Limb (tissue), 2 donors: ENCODE results near the gene STK35.

Source experiments
- DNase-seq, 2 donors: peaks; one replicate each; pipeline ENCODE4 v3.0.0-alpha.2; 2016; ENCODE audit errors: extremely low spot score in 2 of 2

The STK35 gene

DNA sequence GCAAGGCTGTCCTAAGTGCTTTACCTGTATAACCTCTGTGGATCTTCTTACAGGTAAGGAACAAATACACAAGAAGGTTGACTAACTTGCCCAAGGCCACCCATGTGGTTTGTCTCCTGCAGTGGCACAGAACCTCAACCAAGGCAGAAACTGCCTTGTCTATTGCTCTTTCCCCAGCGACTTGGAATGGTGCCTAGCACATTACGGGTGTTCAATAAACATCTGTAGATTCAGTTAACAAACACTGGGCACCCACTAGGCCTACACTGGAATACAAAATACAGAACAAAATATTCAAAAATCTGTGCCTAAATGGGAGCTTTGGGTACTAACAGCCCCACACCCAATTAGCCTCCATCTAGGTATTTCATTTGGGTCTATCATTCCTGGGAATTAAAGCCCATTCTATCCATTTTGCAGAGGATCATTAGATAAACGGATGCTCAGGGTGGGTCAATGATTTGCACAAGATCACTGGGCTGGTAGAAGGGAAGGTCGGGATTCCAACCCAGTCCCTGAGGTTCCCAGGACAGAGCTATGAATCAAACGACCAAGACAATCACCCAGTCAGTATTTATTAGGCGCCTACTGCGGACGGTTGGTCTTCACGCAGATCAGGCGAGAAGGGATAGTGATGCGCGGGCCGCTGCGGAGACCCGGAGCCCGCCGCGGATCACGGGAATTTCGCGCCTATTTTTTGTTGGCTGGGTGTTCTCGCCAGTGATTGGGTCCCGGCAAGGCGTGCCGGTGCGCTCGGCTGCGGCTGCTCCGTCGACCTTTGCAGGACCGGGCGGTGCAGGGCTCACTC is at the start of gene STK35:
Gene STK35, plus strand, starts transcription at position 771 of the 808 bp plus-strand sequence. CDS start 55 bp downstream, outside the sequence.
- DNase-seq = no peak

DNA sequence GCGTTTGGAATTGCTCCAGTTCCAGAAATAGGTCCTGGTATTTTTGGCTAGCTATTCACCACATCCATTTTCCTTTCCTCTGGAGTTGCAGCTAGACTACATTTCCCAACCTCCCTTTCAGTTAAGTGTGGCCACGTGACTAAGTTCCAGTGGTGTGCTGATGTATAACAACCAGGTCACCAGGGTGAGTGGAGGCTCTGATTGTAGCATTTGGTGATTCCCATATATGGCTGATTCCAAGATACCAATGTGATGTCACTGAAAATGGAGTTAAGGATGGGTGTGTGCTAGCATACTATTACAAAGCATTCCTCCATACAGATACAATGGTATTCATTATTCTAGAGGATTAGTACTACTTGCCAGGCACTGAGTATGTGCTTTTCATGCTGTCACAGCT is 49.7 kb upstream of the STK35 start:
- DNase-seq = no peak

DNA sequence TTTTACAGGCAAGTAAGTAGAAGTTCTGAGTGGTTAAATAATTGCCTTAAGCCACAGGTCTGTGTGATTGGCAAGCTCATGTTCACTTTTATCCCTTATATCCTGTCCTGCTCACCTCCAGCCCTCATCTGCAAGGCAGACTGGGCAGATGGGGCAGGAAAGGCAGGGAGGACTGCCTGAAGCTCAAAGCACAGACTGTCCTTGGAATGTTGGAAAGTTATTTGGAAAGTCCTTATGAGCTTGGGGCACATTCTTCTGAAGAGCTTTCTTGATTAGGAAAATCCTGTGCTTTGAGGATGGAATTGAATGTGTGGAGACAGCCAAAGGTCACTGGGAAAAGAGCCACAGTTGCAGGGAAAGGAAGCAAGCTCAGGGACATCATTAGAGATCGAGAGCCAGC is 48.9 kb upstream of the STK35 start:
- no peak for DNase-seq

DNA sequence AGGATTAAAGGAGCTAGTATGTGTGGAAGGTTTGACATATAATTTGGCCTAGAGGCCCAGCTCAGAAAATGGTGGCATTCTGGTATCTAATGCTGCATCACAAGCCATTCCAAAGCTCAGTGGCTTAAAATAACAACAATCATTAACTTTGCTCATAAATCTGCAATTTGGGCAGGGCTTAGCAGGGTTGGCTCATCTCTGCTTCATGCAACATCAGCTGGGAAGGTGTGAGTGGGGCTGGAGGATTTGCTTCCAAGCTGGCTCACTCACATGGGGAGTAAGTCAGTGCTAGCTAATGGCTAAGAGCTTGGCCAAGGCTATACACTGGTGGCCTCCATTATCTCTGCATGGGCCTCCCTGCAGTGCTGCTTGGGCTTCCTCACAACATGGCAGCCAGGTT is 48.0 kb upstream of the STK35 start:
- DNase-seq = no peak

DNA sequence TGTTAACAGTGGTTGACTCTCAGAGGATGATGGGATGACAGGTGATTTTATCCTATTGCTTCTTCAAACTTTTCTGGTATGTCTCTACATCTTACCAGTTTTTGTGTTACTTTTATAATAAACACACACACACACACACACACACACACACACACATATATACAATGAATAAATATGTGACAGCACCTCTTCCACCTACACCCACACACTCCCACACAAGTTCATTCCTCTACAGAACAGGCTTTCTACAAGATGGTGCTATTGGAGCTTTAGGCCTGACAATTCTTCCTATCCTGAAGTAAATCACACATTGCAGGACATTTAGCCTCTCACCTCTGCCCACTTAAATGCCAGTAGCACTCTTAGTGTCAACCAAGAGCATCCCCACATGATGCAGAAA is 46.7 kb upstream of the STK35 start:
- DNase-seq = no peak

DNA sequence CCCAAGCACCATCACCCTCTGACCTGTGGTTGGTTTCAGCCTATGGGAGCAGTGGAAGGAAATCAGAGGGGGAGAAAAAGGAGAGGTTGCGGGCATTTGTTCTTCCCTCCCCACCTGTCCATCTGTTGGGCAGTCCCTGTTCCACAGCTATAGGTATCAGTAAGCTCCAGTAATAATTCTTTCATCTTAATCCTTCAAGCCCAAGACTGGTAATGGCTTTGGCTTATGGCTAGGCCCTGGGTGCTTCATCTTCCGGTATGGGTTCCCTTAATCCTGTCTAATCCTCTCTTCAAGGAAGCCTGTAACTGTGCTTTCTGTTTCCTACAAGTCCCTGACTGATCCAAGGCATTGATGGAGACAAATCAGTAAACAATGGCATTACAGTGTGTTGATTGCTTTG is 42.2 kb upstream of the STK35 start:
- DNase-seq = no peak

DNA sequence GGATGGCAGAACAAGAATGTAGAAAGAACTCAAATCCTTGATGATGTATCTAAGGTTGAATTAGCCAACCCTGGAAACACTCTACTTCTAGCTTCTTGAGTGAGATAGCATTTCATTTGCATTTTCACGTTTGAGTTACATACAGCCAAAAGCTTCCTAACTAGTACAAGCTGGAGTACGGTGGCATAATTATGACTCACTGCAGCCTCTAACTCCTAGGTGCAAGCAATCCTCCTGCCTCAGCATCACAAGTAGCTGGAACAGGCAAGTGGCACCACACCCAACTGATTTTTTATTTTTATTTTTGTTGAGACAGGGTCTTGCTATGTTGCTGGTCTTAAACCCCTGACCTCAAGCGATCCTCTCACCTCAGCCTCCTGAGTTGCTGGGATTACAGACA is 36.5 kb upstream of the STK35 start:
- DNase-seq = no peak

DNA sequence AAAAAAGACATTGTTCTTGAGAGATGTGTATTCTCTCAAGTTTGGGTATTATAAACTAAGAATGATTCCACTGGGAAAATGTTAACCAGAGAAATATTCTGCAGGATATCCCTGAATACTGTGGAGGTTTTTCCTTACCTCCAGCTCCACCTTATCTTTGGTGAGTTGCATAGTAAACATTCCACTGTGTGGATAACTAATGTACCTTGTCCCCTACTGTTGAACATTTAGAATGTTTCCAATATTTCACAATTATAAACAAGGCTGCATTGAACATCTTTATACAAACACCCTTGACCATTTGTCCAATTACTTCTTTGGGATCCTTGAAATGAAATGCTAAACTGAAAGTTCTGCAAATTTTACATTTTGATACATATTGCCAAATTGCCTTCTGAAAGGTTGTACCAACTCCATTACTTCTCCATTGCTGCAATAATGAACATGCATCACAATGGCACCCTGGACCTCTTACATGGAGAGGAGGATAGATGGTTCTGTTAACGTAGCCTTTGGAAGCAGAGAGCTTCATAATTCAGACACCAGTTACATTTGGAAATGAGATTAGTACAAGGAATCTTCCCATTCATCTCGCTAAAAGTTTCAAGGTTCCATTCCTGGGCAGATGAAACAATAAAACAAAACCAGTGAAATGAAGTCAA is 35.0 kb upstream of the STK35 start:
- DNase-seq = no peak

DNA sequence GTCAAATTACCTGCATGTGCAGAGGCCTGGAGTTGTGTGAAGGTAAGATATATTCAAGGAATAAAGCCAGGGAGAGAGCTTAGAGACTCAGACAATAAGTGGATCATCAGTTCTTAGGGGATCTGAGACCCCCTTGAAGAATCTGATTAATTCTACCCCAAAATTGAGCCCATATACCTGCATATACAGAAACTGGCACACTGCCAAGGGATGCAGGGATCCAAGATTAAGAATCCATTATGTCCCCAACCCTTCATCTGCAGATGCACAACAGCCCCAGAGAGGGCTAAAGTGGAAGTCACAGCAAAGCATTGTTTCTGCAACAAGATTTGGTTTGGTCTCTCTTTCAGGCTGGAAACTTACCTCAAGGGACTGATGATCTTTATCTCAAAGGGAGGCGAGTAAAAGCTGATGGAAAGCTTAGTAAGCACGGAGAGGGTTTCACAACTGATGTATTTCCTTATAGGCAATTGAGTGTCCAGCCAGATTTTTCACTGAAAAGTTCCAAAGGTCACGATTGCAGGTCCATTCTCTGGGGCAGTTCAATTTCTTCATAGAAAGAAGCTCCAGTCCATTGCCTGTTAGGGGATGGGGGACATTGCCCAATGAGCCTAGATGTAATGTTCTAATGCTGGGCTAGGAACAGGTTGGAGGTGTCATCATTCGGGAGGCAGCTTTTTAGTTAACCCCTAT is 20.9 kb upstream of the STK35 start:
- no peak for DNase-seq

DNA sequence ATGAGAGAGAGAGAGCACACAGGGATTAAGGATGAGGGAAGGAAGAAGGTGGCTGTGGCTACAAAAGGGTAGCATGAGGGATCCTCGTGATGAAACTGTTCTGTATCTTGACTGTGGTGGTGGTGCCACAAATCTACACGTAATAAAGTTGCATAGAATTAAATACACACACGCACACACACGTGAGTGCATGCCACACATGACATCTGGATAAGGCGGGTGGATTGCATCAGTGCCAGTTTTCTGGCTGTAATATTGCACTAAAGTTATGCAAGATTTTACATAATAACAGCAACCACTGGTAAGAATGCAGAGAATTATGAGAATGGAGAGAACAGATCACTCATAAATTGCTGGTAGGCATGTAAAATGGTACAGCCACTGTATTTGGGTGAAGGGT is 16.9 kb upstream of the STK35 start:
- DNase-seq = no peak

DNA sequence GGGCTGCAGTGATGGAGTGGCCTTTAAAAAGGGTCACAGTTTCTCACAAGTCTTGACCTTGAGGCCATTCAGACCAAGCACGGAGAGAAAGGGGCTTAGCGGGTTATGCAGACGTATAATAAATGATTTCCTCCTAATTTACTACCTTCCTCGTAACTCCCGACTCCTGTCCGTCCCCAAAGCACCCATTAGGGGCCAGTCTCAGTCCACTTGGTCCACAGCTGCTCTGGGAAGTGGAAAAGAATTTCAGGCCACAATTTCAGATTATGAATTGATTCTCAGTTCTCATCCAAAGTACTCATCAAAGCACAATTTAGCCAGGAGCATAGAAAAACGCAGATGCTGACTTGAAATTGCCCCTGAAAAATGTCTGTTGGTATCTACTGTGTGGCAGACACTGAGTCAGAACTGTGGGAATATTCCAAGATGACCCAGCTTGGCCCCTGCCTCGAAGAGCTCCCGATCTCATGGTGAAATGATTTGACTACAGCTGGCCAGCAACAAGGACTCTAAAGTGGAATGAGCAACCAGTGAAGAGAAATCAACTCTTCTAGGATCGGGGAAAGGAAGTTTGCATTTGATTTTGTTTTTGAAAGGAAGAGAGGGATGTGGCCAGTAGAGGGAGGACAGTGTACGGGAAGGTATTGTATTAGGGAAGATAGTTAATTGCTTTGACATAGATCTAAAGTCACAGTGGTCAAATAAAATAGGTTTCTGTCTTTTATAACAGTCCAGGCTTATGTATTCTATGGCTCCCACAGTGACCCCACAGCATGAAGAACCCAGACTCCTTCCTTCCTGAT is 15.2 kb upstream of the STK35 start:
- DNase-seq = no peak

DNA sequence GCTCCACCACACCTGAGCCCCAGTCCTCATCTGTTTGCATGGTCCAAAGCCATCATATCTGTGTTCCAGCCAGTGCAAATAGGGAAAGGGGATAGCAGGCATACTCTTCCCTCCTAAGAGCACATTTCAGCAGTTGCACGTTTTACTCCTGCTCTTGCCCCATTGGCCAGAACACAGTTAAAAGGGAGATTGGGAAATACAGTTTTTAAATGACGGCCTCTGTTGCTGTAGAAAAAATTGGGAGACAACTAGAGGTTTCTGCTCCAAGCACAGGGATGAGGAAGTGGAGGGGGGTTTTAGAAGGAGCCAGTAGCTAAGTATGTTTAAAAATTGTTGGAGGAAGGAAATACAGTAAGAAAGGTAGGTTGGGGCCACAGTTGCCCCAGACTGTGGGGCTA is 14.6 kb upstream of the STK35 start:
- no peak for DNase-seq

DNA sequence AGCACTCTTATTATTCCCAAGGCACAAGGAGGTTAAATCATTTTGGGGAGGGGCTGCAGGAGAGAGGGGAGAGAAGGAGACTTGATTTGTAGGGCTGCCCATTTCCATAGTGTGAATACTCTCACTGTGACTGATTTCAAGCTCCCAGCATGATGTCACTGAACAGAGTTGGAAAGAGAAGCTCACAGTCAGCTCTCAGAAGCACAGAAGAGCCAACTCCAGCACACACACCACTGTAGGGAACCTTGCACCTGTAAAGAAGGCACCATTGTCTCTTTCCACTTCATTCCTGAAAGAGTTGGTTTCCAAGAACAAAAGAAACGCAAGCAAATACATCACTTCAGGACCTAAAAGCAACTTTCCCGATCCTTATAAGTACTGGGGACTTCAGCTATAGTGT is 12.7 kb upstream of the STK35 start:
- no peak for DNase-seq

DNA sequence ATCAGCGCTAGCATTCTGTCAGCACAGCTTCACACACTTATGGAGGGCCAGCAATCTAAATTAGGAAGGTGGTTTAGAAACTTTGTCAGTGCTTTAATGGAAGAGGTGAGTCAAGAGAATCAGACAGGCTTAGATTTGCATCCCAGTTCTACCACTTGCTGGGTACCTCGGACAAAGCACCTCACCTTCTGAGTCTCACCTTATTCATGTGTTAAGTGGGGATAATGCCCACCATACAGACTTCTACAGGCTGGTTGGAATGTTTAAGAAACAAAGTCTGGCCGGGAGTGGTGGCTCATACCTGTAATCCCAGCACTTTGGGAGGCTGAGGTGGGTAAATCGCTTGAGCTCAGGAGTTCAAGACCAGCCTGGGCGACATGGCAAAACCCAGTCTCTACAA is 12.2 kb upstream of the STK35 start:
- no peak for DNase-seq

DNA sequence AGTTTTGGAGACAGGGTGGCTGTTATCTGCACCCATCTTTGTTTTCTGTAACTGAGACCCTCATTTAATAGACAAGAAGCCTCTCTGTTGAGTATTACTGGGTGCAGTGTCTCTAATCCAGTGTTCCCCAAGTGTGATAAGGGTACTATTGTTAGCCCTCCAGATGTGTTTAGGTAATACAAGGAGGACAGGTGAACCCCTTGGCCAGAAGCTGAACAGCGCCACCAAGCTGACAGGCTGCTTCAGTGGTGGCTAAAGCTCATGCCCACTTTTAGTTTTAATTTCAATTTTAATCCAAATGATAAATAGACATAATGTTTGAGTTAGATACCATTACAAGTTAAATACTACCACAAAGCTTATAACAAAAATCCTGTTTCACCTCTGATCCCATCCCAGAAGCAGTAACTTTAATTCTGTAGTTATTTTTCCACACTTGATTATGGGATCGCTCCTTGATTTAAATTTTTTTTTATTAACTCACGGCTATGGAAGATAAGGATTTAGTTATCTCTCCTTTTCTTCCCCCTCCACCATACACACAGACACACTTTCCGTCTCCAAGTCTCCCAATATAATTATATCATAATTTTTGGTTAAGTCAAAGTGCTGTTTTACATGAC is 8.4 kb upstream of the STK35 start:
- no peak for DNase-seq

DNA sequence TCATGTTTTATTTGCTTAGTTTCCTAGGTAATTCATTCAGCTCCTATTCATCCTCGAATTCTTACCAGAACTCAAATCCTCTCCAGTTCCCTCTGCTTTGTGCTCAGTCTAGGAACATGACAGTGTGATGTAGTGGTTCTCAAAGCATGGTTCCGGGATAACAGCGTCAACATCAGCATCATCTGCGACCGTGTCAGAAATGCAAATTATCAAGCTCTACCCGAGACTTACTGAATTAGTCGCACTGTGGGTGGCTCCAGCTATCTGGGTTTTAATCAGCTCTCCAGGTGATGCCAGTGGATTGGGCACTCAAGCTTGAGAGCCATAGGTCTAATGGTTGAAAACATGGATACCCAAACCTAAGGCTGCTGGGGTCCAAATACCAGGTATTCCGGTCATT is 7.7 kb upstream of the STK35 start:
- DNase-seq = no peak

DNA sequence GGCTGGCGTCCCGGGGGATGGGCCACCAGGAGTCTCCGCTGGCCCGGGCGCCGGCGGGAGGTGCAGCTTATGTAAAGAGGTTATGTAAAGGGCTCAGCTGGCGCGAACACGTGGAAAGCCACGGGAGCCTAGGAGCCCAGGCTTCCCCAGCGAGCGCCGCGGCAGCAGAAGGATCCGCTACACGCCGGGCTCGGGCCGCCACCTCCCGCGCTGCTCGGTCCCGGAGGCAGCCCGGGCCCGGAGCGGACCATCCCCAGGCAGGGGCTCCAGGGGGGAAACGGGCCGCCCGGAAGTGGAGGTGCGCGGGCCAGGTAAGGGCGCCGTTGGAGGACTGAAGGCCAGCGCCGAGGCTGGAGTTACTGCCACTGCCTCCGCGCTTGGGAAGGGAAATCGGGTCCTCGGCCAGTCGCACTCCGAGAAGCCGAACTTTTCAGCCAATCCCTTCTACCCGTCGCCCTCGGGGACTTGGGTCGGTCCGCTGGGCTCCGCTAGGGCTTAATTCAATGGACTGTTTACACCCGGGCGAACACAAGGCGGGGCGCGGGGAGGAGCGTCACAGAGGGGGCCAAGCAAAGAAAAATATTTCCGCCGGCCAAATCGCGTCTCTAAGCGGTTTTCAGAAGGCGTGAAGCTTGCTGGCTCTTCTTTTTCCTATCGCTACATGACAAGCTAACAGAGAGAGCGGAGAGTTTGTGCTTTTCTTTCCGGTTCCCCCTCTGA is 398 bp downstream of the STK35 start:
- peak; percentile 94 to 95 for DNase-seq

DNA sequence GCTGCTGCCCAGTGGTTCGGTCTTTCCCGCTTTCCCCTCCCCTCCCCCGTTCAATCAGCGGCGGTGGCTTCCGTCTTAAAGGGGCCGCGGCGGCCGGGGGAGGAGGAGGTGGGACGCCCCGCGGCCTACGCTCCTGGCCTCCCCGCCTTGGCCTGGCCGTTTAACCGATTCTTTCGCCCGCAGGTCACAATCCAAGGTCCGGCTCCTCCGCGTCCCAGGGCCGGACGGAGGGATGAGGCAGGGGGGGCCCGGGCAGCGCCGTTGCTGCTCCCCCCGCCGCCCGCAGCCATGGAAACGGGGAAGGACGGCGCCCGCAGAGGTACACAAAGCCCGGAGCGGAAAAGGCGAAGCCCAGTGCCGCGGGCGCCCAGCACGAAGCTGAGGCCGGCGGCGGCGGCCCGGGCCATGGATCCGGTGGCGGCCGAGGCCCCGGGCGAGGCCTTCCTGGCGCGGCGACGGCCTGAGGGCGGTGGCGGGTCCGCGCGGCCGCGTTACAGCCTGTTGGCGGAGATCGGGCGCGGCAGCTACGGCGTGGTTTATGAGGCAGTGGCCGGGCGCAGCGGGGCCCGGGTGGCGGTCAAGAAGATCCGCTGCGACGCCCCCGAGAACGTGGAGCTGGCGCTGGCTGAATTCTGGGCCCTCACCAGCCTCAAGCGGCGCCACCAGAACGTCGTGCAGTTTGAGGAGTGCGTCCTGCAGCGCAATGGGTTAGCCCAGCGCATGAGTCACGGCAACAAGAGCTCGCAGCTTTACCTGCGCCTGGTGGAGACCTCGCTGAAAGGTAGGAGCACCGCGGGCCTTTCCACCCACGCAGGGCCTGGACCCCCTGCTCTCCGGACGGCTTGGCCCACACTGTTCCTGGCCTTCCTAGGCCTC is 1.2 kb downstream of the STK35 start:
- peak; percentile 92 to 93 for DNase-seq

DNA sequence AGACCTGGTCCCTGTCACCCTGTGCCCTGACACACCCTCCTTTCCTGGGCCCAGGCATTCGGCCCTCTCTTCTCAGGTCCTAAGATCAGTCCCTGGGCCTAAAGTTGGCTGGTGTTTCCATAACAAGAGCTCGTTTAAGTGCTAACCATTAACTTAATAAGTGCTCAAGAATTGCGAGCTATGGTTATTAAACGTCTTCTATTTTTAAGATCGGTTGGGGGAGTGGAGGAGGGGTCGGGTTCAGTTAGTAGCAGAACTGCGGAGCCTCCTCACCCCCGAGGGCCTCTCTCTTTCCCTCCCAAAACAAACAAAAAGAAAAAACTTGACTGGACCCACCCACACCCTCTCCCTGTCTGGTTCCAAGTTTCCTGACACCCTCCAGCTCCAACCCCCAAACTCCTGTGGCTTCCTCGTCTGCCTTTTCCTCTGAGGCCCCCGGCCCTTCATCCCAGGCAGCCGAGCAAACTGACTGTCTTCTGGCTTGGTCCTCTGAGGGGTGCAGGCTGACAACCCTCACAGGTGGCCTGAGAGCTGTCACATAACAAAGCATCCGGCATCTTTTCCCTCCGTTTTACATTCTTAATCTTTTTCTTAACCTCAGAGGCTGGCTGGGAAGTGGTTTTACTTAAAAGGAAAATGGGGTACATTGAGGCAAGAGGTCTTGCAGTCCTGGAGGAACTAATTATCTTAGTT is 2.0 kb downstream of the STK35 start:
- peak in 1 of 2 donors; percentile 34 for DNase-seq
